ENCODE results near the gene MLF1.

Gene MLF1

DNA sequence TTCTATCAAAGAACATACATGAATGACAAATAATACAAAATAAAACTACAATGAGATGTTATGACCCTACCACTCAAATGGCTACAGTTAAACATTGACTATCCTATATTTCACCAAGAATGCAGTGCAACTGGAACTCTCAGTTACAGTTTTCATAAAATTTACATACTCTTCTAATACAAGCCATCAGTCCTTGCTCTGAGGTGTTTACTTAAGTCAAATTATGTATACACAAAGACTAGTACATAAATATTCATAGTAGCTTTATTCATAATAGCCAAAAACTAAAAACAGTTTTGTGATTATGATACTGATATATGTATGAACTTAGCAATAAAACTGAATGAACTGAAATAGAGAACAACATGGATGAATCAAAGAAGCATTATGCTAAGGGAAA is 19.2 kb downstream of the MLF1 start:
- TF ChIP-seq, protein P1, sequence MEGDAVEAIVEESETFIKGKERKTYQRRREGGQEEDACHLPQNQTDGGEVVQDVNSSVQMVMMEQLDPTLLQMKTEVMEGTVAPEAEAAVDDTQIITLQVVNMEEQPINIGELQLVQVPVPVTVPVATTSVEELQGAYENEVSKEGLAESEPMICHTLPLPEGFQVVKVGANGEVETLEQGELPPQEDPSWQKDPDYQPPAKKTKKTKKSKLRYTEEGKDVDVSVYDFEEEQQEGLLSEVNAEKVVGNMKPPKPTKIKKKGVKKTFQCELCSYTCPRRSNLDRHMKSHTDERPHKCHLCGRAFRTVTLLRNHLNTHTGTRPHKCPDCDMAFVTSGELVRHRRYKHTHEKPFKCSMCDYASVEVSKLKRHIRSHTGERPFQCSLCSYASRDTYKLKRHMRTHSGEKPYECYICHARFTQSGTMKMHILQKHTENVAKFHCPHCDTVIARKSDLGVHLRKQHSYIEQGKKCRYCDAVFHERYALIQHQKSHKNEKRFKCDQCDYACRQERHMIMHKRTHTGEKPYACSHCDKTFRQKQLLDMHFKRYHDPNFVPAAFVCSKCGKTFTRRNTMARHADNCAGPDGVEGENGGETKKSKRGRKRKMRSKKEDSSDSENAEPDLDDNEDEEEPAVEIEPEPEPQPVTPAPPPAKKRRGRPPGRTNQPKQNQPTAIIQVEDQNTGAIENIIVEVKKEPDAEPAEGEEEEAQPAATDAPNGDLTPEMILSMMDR (conservative IDR thresholded peaks at IDR 0.05; ENCODE audit: low read length), result no peak
- TF ChIP-seq EZH2phosphoT487 (IDR thresholded peaks at IDR 0.05; ENCODE audit: borderline replicate concordance), result no peak
- Histone ChIP-seq H3K9ac (ENCODE audit: low read depth, low read length, poor library complexity, severe bottlenecking) (no peak overlapping the region), H3K27me3 (ENCODE audit: insufficient read depth, low read length, poor library complexity, severe bottlenecking) (no peaks in the 10 kb centered on the region), H3F3A (ENCODE audit: low read depth) (no peaks in the 10 kb centered on the region), H3K79me2 (ENCODE audit: insufficient read depth, low read length) (no peaks in the 10 kb centered on the region), H3K4me1 (ENCODE audit: insufficient read depth, low read length, poor library complexity, severe bottlenecking) (no peaks in the 10 kb centered on the region), H2AFZ (ENCODE audit: low read length) (no peak overlapping the region), H3K4me2 (ENCODE audit: low read depth, low read length, poor library complexity, severe bottlenecking) (no peak overlapping the region), H3K4me3 (ENCODE audit: low read length, poor library complexity, severe bottlenecking) (no peak overlapping the region), H3K36me3 (ENCODE audit: insufficient read depth, low read length) (no peaks in the 10 kb centered on the region), H4K20me1 (ENCODE audit: insufficient read depth, low read length, poor library complexity, severe bottlenecking) (no peaks in the 10 kb centered on the region), H3K9me2 (replicated peaks; ENCODE audit: low read depth, low read length) (no peaks in the 10 kb centered on the region), H3K9me3 (ENCODE audit: insufficient read depth, low read depth, low read length) (no peaks in the 10 kb centered on the region)

DNA sequence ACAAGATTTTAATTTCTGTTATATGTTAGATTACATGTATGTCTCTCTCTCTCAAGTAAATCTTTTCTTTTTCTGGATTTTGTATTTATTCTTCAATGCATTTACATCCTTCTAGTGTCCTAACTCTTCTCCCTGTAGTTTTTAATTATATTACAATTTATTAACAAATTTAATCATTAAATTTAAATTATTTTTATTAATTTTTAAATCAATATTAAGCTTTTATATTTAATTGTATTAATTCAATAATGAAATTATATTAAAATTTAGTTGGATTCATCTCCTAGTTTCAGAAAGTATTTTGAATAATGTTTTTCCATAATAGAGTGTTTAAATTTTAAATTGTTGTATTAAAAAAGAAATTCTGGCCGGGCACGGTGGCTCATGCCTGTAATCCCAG is 29.8 kb downstream of the MLF1 start:
- no peak for TF ChIP-seq EZH2phosphoT487 (IDR thresholded peaks at IDR 0.05; ENCODE audit: borderline replicate concordance)
- TF ChIP-seq, protein P1 (conservative IDR thresholded peaks at IDR 0.05; ENCODE audit: low read length), result no peak
- Histone ChIP-seq H3K4me1 (ENCODE audit: insufficient read depth, low read length, poor library complexity, severe bottlenecking) (no peaks in the 10 kb centered on the region), H3K79me2 (ENCODE audit: insufficient read depth, low read length) (no peaks in the 10 kb centered on the region)

DNA sequence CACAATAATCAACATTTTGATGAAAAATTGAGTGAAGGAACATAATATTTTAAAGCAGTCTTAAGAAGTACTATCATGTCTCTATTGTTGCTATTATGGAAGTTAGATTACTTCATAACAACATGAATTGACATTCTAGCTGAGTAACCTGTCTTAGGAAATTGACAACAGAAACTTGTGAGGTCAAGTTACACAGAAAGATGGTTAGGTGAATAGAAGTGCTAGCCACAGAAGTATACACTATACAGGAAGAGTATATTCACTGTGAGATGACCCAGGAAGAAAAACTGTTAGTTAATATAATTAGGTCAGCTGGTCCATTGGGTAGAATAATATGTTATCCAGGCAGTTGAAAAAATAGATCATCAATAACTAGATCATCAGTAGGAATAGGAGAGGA is 31.2 kb downstream of the MLF1 start:
- Histone ChIP-seq H3F3A (ENCODE audit: low read depth) (no peaks in the 10 kb centered on the region), H3K9ac (ENCODE audit: low read depth, low read length, poor library complexity, severe bottlenecking) (no peak overlapping the region), H4K20me1 (ENCODE audit: insufficient read depth, low read length, poor library complexity, severe bottlenecking) (no peaks in the 10 kb centered on the region), H3K4me3 (ENCODE audit: low read length, poor library complexity, severe bottlenecking) (no peak overlapping the region), H3K36me3 (ENCODE audit: insufficient read depth, low read length) (no peaks in the 10 kb centered on the region), H3K4me2 (ENCODE audit: low read depth, low read length, poor library complexity, severe bottlenecking) (no peak overlapping the region), H3K4me1 (ENCODE audit: insufficient read depth, low read length, poor library complexity, severe bottlenecking) (no peaks in the 10 kb centered on the region), H2AFZ (ENCODE audit: low read length) (no peak overlapping the region), H3K27me3 (ENCODE audit: insufficient read depth, low read length, poor library complexity, severe bottlenecking) (no peaks in the 10 kb centered on the region), H3K79me2 (ENCODE audit: insufficient read depth, low read length) (no peaks in the 10 kb centered on the region), H3K9me3 (ENCODE audit: insufficient read depth, low read depth, low read length) (no peaks in the 10 kb centered on the region), H3K9me2 (replicated peaks; ENCODE audit: low read depth, low read length) (no peaks in the 10 kb centered on the region)
- TF ChIP-seq, protein P1 (conservative IDR thresholded peaks at IDR 0.05; ENCODE audit: low read length), result no peak
- TF ChIP-seq EZH2phosphoT487 (IDR thresholded peaks at IDR 0.05; ENCODE audit: borderline replicate concordance), result no peak

More for the DNA sequence above, 29.8 kb downstream of the MLF1 start:
- Histone ChIP-seq H3K9me2 (replicated peaks; ENCODE audit: low read depth, low read length) (no peaks in the 10 kb centered on the region), H3K27me3 (ENCODE audit: insufficient read depth, low read length, poor library complexity, severe bottlenecking) (no peaks in the 10 kb centered on the region), H2AFZ (ENCODE audit: low read length) (no peak overlapping the region), H3K4me3 (ENCODE audit: low read length, poor library complexity, severe bottlenecking) (no peak overlapping the region), H3K4me2 (ENCODE audit: low read depth, low read length, poor library complexity, severe bottlenecking) (no peak overlapping the region), H3K9ac (ENCODE audit: low read depth, low read length, poor library complexity, severe bottlenecking) (no peak overlapping the region), H4K20me1 (ENCODE audit: insufficient read depth, low read length, poor library complexity, severe bottlenecking) (no peaks in the 10 kb centered on the region), H3F3A (ENCODE audit: low read depth) (no peaks in the 10 kb centered on the region), H3K36me3 (ENCODE audit: insufficient read depth, low read length) (no peaks in the 10 kb centered on the region), H3K9me3 (ENCODE audit: insufficient read depth, low read depth, low read length) (no peaks in the 10 kb centered on the region)
